Measurements from ENCODE around the gene CSMD2.
A peak's percentile ranks its signal among the peaks of the same experiment; 100 is the strongest.
"Not testable (repeated sequence)": the region's sequence is repeated elsewhere in the genome, so short reads cannot be mapped to it uniquely, and the experiment has no call there.

The CSMD2 gene

DNA sequence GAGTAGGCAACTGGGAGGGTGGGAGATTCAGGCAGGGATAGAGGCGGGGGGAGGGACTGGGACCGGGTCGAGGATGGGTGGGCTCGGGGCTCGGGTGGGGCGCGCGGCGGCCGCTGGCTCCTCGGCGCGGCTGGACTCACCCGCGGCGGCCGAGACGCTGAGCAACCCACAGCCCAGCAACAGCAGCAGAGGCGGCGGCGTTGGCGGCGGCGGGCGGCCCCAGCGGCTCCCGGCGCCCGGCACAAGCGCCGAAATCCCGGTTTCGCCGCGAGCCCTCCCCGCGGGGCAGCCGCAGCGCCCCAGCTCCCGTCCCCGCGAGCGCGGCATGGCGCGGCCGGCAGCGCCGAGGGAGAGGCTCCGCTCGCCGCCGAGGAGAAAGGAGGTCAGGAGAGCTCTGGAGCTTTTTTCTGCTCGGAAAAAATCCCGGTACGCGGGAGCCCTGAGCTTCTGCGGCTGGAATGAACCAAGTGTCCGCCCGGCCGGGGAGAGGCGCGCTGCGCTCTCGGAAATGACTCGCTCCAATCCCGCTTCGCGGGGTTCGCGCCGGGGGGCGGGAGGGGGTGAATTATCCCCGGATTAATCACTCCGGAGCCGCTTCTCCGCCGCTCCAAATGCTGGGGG lies at the start of gene CSMD2:
CSMD2 (minus strand) TSS at position 460 of the 621 bp plus-strand sequence; CDS start at position 327, 133 bp downstream.
- no peak for DNase-seq (ENCODE audit: low read depth in 2 of 2)

DNA sequence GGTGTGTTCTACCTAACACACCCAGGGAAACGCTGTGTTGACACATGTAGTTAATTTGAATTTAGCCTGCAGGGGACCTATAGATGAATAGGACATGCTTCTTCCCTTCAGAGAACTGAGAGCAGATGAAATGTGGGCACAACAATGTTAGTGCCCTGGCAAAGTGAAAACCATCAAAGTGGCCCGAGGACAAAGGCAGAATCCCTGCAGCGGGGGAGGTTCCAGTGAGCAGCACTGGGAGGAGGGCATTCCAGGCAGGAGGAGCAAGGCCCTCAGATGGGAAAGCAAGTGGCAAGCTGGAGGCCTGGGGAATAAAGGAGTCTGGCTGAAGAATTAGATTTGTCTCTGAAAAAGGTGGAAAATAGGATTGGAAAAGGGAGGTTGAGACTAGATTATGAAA lies 48.9 kb upstream of the CSMD2 start:
- no peak for DNase-seq (ENCODE audit: low read depth in 2 of 2)

DNA sequence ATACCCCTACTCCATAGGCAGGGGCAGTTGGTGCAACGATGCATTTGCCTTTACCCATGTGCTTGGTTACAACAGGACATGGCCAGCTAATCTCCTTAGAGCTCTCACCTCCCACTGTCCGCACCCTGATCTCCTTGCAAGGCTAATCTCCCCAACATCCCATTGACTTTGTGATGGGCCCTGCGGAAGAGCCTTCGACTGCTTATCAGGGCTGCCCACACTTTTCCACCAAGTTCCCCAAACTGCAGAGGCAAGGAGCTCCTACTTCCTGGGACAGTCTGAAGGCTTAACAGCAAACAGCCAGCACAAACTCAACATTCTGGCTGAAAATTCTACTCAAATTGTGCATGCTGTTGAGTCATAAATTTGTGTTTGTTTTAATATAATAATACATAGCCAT lies 47.6 kb upstream of the CSMD2 start:
- no peak for DNase-seq (ENCODE audit: low read depth in 2 of 2)

DNA sequence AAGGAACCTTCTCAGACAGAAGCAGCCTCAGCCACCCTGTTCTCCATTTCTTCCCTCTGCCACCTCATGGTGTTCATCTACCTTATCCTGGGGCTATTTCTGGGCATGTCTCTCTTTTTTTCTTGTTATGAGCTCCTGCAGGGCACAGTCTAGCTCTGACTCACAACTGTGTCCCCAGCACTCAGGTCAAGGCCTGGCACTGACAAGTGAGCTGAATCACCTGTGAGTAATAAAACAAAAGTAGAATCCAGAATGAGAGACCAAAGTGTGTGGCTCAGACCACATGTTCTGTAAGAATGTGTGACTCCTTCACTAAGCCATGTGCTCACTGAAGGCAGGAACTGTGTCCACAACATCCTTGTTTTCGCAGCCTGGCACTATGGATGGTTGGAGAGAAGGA lies 34.9 kb upstream of the CSMD2 start:
- peak in 1 of 2 donors; percentile 2 for DNase-seq (ENCODE audit: low read depth in 2 of 2)

DNA sequence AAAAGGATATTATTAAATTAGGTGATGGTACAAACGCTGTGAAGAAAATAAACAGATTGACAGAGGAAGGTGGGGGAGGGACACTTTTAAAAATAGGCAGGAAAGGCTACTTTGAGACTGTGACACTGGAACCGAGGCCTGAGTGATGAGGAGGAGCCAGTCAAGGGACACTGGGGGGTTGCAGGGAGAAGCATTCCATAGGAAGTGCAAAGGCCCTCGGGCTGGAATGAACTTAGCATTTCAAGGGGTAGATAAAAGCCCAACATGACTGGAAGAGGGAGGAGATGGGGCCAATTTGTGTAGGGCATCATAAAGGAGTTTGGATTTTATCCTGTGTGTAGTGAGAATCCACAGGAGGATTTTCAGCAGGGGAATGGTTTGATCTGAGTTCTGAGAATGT lies 27.6 kb upstream of the CSMD2 start:
- DNase-seq (ENCODE audit: low read depth in 2 of 2): no peak

DNA sequence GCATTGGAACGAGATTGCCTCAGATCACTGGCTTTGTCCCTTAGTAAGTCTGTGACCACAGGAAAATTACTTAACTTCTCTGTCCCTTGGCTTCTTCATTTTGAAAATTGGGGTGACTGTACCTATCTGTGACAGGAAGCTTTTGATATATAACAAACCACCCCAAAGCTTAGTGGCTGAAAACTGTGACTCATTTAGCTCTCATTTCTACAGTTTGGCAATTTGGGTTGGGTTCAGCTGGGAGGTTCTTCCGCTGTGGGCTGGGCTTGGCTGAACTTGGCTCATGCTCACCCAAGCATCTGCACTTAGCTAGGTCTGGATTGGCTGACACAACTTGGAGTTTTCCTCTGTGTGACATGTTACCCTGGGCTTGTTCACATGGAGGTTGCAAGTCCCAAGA lies 25.7 kb upstream of the CSMD2 start:
- no peak for DNase-seq (ENCODE audit: low read depth in 2 of 2)

DNA sequence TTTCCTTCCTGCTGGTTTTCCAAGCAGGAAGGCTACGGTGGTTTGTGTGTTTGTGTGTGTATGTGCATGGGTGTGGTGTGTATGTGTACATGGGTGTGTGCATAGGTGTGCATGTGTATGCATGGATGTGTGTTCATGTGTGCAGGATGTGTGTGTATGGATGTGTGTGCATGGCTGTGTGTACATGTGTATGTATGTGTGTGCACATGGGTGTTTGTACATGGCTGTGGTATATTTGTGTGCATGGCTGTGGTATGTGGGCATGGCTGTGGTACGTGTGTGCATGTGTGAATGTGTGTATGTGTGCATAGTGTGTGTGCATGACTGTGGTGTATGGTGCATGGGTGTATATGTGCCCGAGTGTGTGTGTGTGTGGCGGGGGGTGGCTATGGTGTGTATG lies 24.0 kb upstream of the CSMD2 start:
- no peak for DNase-seq (ENCODE audit: low read depth in 2 of 2)

DNA sequence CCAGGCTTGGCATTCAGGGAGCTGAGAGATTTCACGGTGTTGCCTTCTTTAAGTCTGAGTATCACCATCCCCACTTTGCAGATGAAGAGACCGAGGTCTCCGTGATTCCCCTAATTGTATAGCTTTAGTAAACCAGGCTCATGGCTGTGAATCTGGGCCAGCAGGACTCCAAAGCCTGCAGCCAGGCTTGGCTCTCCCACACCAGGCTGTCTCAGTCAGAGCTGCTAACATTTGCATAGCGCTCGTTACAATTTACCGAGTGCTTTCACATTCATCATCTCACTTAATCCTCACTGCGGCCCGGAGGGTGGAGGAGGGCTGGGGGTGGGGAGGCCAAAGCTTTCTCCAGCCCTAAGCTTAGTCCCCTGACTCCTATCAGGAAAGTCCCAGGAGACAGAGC lies 23.4 kb upstream of the CSMD2 start:
- DNase-seq (ENCODE audit: low read depth in 2 of 2): no peak

DNA sequence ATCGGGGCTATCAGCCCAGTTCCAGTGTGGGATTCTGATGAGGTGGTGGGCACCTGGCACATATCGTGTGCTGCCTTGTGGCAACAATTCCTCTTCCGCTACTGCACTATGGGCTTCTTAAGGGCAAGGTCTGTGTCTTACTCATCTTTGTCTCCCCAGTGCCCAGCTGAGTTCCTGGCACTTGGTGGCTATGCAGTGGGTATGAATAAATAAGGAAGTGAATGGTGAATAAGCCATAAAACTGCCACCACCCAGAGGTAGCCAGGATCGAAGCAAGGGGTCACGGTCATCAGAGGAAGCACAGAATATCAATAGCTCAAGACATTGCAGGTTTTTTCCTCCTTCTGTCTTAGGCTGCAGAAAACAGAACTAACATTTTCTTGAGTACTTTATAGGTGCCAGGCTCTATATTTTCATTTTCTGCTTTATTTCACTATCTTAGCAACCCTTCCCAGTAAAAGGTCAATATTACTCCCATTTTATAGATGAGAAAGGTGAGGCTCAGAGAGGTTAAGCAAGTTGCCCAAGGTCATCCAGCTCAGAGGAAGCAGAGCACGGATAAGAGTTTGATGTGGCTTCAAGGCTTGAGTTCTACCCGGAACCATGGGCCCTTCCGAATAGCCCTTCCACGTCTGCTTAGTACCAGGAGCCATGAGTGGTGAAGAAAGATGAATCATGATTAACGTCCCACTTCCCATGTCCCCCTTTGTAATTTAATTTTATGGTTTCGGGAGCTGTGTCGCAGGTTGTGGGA lies 21.9 kb upstream of the CSMD2 start:
- no peak for DNase-seq (ENCODE audit: low read depth in 2 of 2)

DNA sequence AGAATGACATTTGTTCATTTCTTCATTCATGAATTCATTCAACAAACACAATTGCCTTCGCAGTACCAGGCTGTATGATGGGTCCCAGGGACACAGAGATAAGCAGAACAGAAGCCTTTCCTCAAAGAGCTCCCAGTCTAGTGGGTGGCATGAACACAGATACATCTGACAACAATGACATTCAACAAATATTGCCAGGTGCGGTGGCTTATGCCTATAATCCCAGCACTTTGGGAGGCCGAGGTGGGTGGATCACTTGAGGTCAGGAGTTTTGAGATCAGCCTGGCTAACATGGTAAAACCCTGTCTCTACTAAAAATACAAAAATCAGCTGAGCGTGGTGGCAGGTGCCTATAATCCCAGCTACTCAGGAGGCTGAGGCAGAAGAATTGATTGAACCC lies 18.4 kb upstream of the CSMD2 start:
- DNase-seq (ENCODE audit: low read depth in 2 of 2): not testable (repeated sequence)

DNA sequence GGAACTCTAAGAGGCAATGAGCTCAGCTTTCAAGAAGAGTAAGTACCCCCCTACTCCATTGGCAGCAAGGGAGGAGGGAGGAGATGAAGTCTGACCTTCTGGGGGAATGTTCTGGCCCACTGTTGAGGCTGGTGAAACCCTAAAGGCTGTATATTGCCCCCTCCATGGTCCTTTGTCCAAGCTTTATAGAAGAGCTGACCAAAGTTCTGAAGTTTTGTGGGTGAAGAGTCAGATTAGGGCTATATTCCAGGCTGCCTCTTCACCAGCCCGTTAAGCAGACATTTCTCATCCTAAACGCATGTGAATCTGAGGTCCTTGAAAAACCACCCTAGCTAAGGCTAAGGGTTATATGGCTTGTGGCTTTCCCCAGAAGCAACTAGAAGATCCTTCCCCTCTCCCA lies 13.0 kb upstream of the CSMD2 start:
- DNase-seq (ENCODE audit: low read depth in 2 of 2): no peak

DNA sequence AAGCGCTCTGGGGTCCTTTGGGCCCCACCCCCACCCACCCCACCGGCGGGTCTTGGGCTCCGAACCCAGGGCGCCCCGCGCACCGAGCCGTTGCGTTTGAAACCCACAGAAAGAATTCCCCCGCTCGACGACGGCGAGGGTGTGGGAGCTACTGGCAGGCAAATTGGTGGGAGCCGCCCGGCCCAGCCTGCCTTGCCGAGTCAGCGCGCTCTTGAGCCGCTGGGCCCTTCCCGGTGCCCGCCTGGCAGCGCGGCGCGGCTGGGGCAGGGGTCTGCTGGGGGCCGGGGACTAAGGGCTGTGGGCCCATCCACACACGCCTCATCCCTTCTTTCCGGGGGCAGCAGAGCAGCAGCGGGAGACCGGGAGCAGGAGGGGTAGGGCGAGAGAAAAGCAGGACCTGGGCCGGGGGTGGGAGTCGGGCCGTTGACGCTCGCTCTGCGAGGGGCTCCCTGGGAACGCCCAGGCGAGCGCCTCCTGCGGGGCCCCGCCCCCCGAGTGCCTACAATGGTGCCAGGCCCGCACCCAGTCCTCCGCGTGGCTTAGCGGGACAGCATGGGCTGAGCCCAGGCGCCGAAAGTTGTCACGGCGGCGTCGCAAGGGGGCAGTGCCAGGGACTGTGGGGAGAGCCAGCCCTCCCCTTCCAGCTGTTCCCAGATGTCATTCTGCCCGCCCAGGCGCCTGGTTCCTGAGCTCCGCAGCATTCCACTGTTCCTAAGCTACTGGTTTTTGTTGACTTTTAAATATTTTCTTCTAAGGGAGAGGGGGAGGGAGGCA lies 12.0 kb upstream of the CSMD2 start, which contains the start of gene C1orf94:
C1orf94 (plus strand) TSS at position 78 of the 774 bp plus-strand sequence. CDS start 883 bp downstream, outside the sequence.
- no peak for DNase-seq (ENCODE audit: low read depth in 2 of 2)

DNA sequence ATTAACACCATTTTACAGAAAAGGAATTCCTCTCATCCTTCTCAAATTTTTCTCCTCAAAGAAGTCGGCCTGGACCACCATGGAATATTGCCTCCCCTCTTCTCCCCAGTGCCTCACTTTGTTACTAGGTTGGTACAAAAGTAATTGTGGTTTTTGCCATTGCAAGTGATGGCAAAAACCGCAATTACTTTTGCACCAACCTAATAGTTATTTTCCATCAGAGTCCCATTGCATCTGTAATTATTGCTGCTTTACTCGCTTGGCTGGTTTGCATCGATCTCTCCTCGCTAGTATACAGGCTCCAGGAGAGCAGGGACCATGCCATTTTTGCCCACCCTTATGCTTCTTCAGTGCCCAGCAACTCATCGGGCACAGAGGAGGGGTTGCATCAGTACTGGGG lies 10.7 kb upstream of the CSMD2 start:
- no peak for DNase-seq (ENCODE audit: low read depth in 2 of 2)

DNA sequence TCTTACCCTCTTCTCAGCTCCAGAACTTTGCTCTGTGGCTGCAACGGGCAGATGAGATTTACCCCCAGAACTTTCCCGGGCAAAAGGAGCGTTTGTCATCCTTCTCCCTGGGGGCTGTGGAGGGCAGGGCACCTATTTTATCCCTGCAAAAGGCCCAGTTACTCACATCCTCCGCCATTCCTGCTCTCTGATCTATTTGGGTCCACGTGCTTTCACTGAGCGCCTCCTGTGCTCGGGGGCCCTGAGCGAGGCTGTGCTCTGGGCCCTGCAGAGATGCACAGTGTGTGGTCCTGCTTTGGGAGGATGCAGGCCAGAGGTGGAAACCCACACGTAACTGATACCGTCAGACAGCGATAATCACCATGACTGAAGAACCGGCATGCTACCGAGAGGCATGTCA lies 2.4 kb upstream of the CSMD2 start:
- DNase-seq (ENCODE audit: low read depth in 2 of 2): no peak

DNA sequence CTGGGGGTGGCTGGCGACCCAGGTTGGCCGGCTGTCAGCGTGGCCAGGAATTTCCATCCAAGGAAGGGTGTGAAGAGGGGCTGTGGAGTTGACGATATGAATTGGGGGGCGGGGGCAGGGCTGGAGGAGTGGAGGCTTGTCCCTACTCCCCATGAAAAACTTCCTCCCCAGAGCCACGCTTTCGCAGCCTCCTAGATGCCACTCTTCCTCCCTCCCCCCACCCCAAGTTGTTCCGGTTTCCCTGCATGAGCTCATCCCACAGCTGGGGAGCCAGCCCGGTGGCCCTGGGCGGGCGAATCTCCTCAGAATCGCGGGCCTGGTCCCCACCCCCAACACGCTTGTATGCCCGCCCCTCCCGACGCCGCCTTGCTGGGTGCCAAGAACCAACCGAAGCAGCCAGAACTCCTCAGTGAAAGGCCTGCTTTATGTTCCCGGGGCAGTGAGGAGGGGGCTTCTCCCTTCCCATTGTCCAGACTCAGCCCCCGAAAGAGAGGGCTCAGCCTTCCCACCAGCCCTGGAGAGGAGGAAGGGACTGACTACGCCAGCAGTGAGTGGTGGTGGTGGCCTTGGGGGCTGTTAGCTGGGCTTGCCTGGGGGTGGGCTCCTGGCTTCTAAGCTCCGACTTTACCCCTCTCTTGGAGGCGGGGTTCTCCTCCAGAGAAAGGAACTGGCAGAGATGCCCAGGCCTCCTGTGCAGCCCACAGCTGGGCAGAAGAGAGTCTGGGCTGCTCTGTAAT lies 1.8 kb upstream of the CSMD2 start:
- DNase-seq (ENCODE audit: low read depth in 2 of 2): no peak

DNA sequence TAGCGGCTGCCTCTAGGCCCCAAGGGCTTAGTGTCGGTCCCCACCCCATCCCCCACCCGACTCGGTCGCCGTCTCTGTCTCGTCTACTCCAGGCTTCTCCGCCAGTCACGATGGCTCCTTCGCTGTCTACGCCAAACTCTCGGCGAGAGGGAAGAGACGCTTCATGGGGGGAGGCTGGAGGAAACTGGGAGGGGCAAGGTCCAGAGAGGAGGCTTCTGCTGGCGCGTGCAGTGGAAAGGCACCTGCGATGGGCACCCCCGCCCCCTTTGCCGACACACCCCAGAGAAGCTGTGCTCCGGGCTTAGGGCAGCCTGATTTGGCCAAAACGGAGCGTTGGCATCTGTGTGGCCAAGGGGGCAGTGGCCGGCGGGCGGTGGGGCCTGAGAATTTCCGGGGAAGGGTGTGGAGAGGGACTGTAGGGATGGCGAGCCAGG lies 1.2 kb upstream of the CSMD2 start:
- no peak for DNase-seq (ENCODE audit: low read depth in 2 of 2)

DNA sequence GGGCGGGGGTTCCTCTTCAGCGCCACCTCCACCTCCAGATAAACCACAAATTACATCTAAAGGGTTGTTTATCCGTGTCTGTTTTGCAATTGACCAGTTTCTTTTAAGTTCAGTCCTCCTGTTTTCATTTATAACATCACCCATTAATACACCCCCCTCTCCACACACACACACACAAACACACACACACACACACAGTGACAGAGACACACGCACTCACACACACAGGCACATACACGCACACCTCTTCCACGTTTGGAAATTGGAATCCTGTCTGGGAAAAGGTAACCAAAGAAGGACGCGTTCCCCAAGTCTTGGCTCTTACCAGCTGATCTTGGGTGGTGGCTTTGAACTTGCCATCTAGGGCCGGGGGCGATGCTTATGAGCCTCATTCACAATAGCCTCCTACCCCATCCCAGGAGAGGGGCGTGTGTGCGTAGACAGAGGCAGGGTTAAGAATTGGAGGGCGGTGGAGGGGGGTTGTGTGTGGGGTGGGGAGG lies 442 bp upstream of the CSMD2 start:
- no peak for DNase-seq (ENCODE audit: low read depth in 2 of 2)

DNA sequence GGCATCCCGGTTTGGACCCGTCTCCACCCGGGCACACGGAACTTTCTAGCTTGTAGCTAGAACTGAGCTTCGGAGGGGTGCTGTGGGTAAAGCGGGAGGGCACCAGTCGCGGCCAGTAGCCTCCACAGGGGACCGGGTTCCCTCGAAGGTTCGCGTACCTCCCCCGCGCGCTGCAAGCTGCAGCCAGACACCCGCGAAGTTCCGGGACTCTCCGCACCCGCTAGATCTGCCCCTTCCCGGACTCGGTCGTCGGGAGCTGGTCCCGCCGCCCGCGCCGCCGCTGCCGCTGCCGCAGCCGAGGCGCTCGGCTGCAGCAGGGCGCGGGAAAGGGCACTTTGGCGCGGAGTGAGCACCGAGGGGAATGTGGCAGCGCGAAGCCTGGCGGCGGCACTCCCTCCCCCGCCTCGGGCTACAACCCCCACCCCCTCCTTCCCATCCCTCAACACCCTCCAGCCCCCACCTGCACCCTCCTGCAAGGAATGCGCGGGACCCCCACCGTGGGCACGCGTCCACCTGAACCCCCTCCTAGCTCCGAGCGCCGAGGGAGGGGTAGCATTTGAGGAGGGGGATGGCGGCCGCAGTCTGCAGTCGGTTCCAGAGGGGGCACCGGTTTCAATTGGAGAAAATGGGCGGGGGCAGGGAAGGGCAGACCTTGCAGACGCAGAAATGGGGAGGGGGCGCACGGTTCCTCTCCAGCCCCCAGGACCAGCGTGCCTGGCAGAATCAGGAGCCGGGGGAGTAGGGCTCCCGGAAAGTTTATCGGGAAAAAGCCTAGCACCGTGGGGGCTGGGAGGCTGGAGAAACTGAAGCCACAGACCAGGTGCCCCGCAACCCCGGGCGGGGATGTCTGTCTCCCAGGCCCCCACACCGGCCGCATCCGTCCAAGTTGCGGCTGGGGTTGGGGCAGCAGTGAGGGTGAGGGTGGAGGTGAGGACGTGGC lies 968 bp downstream of the CSMD2 start:
- no peak for DNase-seq (ENCODE audit: low read depth in 2 of 2)

DNA sequence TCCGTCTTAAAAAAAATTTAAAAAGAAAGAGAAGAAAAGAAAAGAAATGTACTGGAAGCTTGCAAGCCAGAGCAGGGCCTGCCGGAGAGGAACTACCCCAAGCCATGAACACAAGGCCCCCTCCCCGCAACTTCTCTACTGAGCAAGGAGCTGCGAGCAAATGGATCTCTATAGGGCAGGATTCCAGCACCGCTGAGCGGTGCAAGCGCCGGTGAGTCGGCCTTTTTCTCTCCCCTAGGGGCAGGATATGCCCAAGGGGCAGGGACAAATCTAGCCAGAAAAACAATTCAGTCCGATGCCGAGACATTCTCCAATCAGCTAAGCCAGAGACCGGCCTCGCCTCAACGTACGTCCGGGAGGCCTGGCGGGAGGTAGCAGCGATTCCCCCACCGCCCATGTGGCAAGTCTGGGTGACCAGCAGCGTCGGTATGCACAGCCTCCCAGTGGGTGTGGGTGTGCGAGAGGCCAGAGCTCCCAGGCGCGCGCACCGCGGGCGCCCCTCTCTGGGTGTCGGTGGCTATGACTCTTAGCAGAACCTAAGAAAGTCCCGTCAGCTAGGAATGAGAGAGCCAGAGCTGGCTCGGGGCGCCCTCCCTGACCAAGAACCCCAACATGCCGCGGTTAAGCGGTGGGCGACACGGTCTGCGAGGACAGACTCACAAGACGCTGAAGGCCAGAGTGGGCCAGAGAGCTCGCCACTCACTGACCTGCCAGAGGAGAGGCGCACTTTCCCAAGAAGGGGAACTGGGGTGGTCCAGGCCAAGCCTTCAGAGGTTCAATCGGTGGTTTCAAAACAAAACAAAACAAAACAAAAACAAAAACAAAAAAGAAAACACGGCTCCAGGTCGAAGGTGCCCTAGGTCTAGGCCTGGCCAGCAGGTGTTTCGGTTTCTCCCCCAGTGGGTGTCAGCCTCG lies 1.9 kb downstream of the CSMD2 start:
- peak; percentile 15 to 19 for DNase-seq (ENCODE audit: low read depth in 2 of 2)

DNA sequence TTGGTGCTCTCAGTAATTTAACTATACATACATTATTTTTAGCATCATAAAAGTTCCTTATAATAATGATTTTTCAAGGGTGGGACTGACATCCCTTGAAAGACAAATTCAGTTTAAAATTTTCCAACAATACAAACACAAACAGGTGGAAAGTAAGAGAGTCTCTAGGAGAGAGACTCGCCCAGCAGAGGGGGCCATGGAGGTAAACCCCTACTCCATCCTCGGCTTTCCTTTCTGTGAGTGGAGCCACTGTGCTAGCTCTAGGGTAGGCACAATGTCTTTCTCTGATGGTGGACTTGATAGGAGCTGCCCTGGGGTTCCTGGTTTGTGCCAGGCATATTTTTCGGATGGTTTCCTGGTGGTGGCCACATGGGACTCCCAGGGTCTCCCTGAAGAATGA lies 8.3 kb downstream of the CSMD2 start:
- DNase-seq (ENCODE audit: low read depth in 2 of 2): no peak
